RKO (cell line): ENCODE measurements around the gene ANTXRL.
"Not testable (repeated sequence)": the region's sequence is repeated elsewhere in the genome, so short reads cannot be mapped to it uniquely, and the experiment has no call there.

Experiments used
- DNase-seq: peaks from one replicate; pipeline ENCODE4 v3.0.0-alpha.2; 2016; ENCODE audit warnings: low spot score

The ANTXRL gene

GRCh38 chr10:46308666-46309450, 22.1 kb downstream of the ANTXRL start:
- no peak for DNase-seq

DNA sequence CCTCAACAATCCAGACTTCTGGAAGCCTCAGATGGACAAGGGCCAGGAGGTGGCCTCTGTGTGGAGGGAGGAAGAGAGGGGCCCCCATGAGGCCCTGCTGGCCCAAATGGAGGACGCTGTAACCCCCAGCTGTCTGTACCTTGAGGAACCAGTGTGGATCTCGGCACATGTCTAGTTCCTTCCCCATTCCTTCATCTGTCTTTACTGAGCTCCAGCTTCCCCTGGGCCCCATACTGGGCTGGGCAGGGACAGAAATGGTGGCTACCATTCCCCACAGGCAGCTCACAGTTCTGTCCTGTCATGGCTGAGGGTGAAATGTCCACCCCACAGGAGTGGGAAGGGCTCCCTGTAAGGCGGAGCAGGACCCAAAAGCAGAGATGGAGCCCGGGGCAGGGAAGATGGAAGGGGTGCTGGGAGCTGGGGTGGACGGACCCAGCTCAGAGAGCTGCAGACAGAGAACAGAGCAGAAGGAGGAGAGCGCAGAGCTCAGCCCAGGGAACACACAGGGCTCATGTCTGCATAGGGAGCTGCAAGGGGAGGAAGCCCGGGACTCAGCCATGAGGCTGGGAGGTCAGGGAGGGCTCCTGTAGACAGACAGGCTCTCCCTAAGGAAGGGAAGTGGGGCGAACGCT, 22.8 kb downstream of the ANTXRL start:
- no peak for DNase-seq

DNA sequence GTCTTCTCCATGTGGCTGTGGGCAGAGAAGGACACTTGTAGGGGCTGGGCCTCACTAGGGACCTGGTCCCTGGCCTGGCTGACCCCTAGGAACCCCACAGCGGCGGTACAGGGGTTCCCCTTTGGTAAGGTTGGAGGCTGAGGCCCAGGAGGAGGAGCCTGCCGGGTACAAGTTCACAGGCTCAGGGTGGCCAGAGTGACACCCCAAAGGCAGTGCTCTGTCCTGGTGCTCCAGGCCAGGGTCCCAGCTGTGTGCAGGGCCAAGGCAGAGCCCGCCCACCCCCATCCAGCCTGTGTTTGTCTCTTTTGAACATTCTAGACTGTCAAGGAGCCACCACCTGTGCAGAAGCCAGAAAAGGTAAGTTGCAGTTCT, 23.3 kb downstream of the ANTXRL start:
- no peak for DNase-seq

- no peak for DNase-seq
Observed at GRCh38 chr10:46310851-46311250, 24.1 kb downstream of the ANTXRL start.

DNA sequence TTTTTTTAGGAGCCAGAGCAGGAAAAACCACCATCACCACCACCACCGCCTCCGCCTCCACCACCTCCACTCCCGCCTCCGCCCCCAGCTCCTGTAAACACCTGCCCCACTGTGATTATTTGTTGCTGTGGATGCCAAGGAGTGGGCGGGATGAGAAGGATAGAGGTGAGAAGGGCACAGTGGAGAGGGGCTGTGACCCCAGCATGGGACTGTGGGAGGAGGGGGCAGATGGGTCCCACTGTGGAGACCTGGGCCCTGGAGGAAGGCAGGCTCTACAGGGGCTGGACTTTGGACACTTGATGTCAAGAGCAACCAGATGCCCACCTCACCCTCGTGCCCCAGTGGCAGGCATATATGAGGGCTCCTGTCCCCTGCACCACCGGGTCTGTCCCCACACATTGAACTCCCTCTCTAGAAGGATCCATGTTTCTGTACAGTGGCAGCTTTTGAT, 24.7 kb downstream of the ANTXRL start:
- no peak for DNase-seq

- DNase-seq = peak; percentile 52
Observed at GRCh38 chr10:46311961-46312431, 25.2 kb downstream of the ANTXRL start.

DNA sequence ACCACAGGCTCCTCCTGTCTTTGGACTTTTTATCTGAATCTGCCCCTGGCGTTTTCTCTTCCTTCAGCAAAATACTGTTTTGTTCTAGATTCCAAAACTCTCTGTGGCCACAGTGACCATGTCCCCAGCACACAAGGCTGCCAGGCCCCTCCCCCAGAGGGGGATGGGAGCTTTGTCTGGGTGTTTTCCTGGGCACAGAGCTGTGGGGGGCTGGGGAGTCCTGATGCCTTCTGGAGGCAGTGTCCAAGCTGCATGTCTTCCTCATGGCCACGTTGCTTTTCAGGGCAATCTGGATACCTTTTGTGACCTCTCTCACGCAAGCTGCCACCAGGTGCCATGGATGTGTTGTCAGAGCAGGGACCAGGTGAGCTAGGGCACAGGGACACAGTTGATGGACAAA, 26.2 kb downstream of the ANTXRL start:
- DNase-seq = no peak

DNA sequence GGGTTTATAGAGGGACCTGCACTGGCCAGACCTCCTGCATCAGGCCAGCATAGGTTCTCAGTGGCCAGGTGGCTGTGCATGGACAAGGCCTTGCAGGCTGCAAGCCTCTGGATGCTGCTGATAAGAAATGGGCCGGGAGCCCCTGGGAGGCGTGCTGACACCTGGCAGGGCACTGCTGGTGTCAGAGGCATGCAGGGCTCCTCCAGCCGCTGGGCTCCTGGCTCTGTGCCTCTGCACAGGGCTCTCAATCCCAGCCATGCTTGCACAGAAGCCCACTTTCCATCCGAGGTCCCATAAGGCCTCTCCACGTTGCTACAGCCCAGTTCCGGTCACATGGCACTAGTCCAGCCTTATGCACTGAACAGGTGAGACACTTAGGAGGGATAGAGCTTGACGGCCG, 27.3 kb downstream of the ANTXRL start:
- DNase-seq = no peak

GRCh38 chr10:46315071-46315860, 28.5 kb downstream of the ANTXRL start:
- DNase-seq = not testable (repeated sequence)

DNA sequence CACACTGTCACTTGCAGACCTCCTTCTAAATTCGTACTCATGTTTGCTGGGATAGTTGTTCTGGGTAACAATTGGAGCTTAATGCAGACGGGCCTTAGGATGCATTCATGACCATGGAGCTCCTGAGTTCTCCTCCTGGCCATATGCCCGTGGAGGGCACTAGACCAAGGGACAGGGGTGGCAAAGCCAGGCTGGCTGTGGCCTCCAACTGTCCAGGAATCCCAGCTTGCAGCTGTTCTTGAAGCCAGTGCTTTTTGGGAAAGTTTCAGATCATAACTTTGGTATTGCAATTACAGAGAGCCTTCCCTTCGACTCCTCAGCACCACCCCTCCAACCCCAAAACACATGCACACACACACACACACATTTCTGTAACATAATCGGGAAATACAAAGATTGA, 30.6 kb downstream of the ANTXRL start:
- no peak for DNase-seq

DNA sequence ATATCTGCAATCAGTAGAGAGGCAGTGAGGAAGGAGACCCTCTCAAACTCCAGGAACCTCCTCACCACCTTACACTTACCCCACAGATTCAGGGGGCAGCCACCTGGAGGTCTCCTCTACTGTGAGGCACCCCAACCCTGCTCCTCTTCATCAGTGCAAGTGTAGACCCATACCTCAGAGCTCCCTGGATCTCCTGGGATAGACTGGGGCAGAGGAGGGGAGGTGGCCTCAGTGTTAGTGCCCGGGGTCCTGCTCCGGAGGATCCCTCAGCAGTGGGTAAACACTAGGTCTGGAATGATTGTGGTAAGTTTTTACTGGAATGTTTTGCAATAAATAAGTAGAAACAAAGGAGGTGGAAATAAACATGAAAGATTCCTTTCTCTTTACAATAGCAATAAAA, 31.1 kb downstream of the ANTXRL start:
- DNase-seq = no peak

DNA sequence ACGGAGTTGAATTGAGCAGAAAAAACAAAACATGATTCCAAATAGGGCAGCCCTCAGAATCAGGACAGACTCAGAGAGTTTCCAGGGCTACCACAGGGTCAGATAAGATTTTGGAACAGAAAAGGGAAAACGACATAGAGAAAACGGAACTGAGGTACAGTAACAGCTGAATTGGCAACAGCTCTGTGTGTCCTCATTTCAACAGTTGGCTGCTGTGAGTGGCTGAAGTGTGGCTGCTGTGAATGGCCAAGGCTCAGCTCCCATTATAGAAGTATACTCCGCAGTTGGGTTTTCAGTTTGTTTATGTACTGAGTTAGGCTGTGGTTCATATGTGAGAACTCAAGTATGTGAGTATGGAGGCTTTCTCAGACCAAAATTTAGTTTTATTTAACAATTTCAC, 32.0 kb downstream of the ANTXRL start:
- DNase-seq = no peak

GRCh38 chr10:46319389-46319788, 32.6 kb downstream of the ANTXRL start:
- no peak for DNase-seq

DNA sequence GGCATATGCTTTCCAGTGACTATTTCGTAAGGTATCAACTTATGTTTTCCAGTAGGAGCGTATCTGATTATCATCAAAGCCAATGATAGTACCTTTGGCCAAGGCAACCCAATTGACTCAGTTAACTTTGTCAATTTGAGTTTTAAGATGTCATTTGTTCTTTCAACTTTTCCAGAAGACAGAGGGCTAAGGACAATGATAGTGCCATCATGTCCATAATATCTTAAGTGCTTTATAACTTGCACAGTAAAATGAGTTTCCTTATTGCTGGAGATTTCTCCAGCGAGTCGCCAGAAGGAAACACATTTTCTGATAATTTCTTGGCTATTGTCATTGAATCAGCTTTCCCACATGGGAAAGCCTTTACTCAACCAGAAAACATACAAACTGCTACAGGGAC, 35.0 kb downstream of the ANTXRL start:
- no peak for DNase-seq

GRCh38 chr10:46323176-46323575, 36.4 kb downstream of the ANTXRL start:
- no peak for DNase-seq

DNA sequence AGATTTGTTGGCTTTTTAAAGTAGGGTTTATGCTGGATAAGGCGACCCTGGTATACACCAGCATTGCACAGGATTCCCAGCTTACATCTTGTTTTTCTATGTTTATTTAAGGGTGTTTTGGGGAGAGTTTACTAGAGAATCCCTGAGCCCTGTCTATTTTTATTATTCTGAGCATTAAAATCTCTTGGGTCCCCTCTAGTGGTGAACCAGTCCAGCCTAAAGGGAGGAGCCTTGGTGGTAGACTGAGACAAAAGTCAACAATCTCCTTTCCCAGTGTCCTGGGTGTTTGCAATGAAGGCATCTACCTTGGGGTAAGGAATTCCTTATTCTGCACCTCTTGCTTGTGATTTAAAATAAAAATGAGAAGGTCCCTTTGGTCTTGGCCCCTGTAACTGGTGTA, 38.2 kb downstream of the ANTXRL start:
- peak; percentile 29 for DNase-seq

GRCh38 chr10:46326066-46326465, 39.3 kb downstream of the ANTXRL start:
- no peak for DNase-seq

DNA sequence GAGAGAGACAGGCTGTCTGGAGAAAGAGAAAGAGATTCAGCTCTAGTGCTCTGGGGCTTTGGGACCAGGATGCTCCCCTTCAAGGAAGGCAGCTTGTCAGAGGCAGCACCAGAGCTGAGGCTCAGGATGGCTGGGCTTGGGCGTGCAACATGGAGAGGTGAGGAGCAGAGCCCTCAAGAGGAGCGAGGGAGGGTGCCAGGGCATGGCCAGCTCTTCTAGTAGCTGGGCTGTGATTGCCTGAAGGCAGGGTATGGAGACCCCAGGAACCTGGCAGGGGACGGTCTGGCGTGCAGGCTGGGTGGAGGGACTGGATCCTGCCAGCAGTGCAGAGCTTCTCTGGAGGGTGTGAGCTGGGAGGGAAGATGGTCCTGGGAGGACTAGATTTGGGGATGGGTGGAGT, 40.2 kb downstream of the ANTXRL start:
- DNase-seq = no peak

DNA sequence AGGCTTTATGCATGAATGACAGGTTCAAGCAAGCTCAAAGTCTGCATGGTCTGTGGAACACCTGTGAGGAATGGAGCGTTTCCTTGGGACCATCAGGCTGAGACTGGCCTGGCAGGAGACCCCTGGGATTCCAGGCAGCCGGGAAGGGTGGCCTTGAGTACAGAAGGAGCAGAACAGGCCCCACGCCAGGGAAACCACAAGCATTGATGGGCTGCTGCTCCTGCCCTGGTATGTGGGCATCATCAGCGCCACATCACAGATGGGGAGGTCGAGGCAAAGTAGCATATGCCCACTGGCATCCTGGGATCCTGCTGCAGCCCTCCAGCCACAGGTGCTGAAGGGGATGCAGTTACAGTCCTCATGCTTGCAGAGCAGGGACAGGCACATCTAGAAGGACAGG, 40.9 kb downstream of the ANTXRL start:
- no peak for DNase-seq

DNA sequence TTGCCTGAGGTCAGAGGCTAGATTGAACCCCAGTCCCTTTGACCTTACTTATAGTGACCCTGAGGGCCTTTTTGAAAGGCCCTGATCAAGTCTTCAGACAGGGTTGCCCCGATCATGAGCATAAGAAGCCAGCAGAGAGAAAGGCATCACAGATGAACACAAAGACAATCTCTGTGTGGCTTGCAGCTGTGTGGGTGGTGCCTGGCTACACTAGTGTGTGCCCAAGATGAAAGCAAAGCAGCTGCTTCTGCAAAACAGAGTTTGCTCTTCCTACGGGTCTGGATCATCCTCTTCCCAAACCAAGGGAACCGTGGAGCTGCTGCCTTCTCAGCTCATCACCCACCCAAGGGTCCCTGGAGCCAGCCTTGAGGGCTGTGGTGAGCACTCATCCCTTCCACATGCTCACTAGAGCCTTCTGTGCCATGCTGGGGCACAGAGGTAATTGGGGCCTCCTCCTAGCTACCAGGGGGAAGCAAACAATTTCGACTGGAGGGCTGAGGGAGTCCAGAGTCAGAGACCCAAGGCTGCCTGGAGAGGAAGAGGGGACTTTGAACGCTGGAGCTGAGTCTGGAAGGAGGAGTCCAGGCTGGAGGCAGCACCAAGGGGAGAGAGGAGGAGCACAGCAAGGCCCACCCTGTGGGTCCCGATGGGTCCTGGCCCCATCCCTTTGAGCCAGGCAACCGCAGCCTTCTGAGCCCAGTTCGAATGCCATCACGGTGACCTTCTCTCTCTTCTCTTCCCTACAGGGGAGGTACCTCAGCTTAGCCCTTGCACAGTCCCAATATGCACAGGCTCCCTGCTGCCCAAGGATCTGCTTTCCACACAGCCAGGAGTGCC, 42.3 kb downstream of the ANTXRL start:
- DNase-seq = no peak

DNA sequence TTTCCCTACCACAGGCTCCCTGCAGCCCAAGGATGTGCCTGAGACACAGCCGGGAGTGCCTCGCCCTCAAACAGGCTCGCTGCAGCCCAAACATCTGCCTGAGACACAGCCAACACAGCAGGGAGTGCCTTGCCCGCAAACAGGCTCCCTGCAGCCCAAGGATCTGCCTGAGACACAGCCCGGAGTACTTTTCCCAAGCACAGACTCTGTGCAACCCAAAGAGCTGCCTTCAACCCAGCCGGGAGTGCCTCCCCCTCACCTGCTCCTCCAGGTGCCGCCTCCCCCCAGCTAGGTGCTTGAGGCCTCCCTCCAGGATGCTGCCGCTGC, 42.9 kb downstream of the ANTXRL start:
- no peak for DNase-seq

GRCh38 chr10:46330894-46331293, 44.1 kb downstream of the ANTXRL start:
- DNase-seq = no peak
